Measurements from ENCODE around the gene KLF16. TPM values are rescaled to one million over a fixed set of nuclear protein-coding genes. Genes with fewer than 3 reads are reported as not detected.

Gene KLF16
- total RNA-seq, 4 donors from 2014 or later = 1.4 to 7.1 (median 5.5) TPM

DNA sequence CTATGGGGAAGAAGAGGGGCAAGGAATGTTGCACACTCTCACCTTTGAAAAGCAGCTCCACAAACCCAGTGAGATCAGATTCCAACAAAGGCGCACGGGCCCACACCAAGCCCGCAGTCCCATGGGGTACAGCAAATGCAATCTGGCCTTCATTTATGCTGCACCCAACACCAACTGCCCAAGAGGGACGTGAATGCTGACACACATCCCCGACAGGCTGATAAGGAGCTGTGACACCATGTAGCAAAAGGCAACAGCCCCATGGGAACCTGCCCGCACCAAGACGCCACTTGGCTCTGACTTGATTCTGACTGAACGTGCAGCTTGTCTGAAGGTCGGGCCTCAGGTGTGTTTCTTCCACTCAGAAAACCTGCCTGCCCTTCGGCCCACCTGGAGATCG, 32.4 kb downstream of the KLF16 start:
- Histone ChIP-seq H3K27ac (no peak overlapping the region), H3K36me3 (peaks cover 0 to 64% of the 10 kb centered on the region in 2 donors), H3K9me3 (no peaks in the 10 kb centered on the region), H3K27me3 (no peaks in the 10 kb centered on the region), H3K4me1 (peaks cover 0 to 37% (median 12%) of the 10 kb centered on the region in 3 donors), H3K4me3 (no peak overlapping the region)
- ATAC-seq = no peak
- TF ChIP-seq POLR2AphosphoS5 (IDR thresholded peaks at IDR 0.05) = no peak
- no peak for TF ChIP-seq EP300 (IDR thresholded peaks at IDR 0.05)
- no peak for TF ChIP-seq POLR2A (IDR thresholded peaks at IDR 0.05)
- TF ChIP-seq, protein P1, sequence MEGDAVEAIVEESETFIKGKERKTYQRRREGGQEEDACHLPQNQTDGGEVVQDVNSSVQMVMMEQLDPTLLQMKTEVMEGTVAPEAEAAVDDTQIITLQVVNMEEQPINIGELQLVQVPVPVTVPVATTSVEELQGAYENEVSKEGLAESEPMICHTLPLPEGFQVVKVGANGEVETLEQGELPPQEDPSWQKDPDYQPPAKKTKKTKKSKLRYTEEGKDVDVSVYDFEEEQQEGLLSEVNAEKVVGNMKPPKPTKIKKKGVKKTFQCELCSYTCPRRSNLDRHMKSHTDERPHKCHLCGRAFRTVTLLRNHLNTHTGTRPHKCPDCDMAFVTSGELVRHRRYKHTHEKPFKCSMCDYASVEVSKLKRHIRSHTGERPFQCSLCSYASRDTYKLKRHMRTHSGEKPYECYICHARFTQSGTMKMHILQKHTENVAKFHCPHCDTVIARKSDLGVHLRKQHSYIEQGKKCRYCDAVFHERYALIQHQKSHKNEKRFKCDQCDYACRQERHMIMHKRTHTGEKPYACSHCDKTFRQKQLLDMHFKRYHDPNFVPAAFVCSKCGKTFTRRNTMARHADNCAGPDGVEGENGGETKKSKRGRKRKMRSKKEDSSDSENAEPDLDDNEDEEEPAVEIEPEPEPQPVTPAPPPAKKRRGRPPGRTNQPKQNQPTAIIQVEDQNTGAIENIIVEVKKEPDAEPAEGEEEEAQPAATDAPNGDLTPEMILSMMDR (IDR thresholded peaks at IDR 0.05) = no peak
- 65 to 85% methylated on average over 4 to 5 of the region's 11 CpGs for WGBS, 2 donors (ENCODE audit: low coverage in 1 of 2)

DNA sequence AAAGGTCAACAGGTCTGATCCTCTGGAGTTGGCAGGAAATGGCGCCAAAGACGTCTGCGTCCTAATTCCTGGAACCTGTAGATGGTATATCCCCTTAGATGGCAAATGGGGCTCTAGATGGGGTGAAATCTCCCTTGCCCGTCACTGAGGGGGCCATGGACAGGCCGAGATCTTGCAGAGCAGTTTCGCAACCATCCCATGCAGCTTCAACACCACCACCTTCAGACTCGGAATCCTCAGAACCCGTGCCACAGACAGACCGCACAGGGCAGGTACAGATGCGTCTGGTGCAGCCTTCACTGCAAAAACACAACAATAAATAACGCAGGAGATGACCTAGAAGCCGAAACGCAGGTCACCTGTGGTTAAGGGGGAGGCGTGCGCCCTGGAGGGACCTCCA, 32.8 kb downstream of the KLF16 start:
- peaks cover 0 to 37% (median 15%) of the 10 kb centered on the region in 3 donors for H3K4me1 ChIP-seq
- ATAC-seq = no peak
- 86 to 93% methylated on average over 6 to 14 of the region's 15 CpGs for WGBS, 2 donors (ENCODE audit: low coverage in 1 of 2)
- no peaks in the 10 kb centered on the region for H3K27me3 ChIP-seq
- TF ChIP-seq, protein P1 (IDR thresholded peaks at IDR 0.05) = no peak
- TF ChIP-seq EP300 (IDR thresholded peaks at IDR 0.05) (no peak), POLR2AphosphoS5 (IDR thresholded peaks at IDR 0.05) (no peak), POLR2A (IDR thresholded peaks at IDR 0.05) (no peak)
- no peaks in the 10 kb centered on the region for H3K9me3 ChIP-seq
- H3K4me3 ChIP-seq = no peak overlapping the region
- H3K36me3 ChIP-seq = peaks cover 0 to 69% of the 10 kb centered on the region in 2 donors
- no peak overlapping the region for H3K27ac ChIP-seq

GRCh38 chr19:1829958-1830357, 33.4 kb downstream of the KLF16 start:
- Histone ChIP-seq H3K4me1 (peaks cover 0 to 30% (median 15%) of the 10 kb centered on the region in 3 donors), H3K4me3 (no peak overlapping the region), H3K9me3 (no peaks in the 10 kb centered on the region), H3K27me3 (no peaks in the 10 kb centered on the region), H3K27ac (no peak overlapping the region), H3K36me3 (peaks cover 0 to 74% of the 10 kb centered on the region in 2 donors)
- ATAC-seq = no peak
- WGBS, 2 donors (ENCODE audit: low coverage in 1 of 2) = 72 to 80% methylated on average over 6 to 10 of the region's 11 CpGs
- TF ChIP-seq, protein P1 (IDR thresholded peaks at IDR 0.05) = no peak
- TF ChIP-seq POLR2AphosphoS5 (IDR thresholded peaks at IDR 0.05) (no peak), EP300 (IDR thresholded peaks at IDR 0.05) (no peak), POLR2A (IDR thresholded peaks at IDR 0.05) (no peak)

- 92% methylated on average over 2 of the region's 57 CpGs; no CpG with 5 or more reads in 1 of the 2 donors for WGBS, 2 donors (ENCODE audit: low coverage in 1 of 2)
- H3K36me3 ChIP-seq = peaks cover 0 to 84% of the 10 kb centered on the region in 2 donors
- no peaks in the 10 kb centered on the region for H3K9me3 ChIP-seq
- no peak overlapping the region for H3K27ac ChIP-seq
- no peak overlapping the region for H3K4me3 ChIP-seq
- TF ChIP-seq, protein P1 (IDR thresholded peaks at IDR 0.05) = no peak
- TF ChIP-seq POLR2AphosphoS5 (IDR thresholded peaks at IDR 0.05) (no peak), EP300 (IDR thresholded peaks at IDR 0.05) (no peak), POLR2A (IDR thresholded peaks at IDR 0.05) (no peak)
- H3K27me3 ChIP-seq = no peaks in the 10 kb centered on the region
- peaks cover 0 to 24% (median 14%) of the 10 kb centered on the region in 3 donors for H3K4me1 ChIP-seq
- no peak for ATAC-seq
Measured at GRCh38 chr19:1828279-1829238, 34.8 kb downstream of the KLF16 start.

All from gastroesophageal sphincter (tissue), 4 donors.